ENCODE results near the gene SDHA. TPM values are rescaled to one million over a fixed set of nuclear protein-coding genes. Genes with fewer than 3 reads are reported as not detected.
"Not testable (repeated sequence)": the region's sequence is repeated elsewhere in the genome, so short reads cannot be mapped to it uniquely, and the experiment has no call there.

Gene SDHA
- total and polyA plus RNA-seq, 2 experiments from 2014 or later: 71.5 to 99.2 TPM

GRCh38 chr5:302416-302815, 84.3 kb downstream of the SDHA start:
- H2AFZ ChIP-seq; H3K27me3 ChIP-seq (replicated peaks; ENCODE audit: insufficient read depth); H3F3A ChIP-seq (ENCODE audit: insufficient read depth); H3K36me3 ChIP-seq (ENCODE audit: low read depth); H3K4me3 ChIP-seq; H3K4me2 ChIP-seq (ENCODE audit: unreplicated experiment); H3K27ac ChIP-seq; H3K9me3 ChIP-seq (ENCODE audit: low read depth); in situ Hi-C loops (cut with MboI); H3K9me2 ChIP-seq (ENCODE audit: insufficient read depth); H4K20me1 ChIP-seq (ENCODE audit: insufficient read depth); H3K9ac ChIP-seq; H3K4me1 ChIP-seq (ENCODE audit: insufficient read depth); DNase-seq: not testable (repeated sequence)
- WGBS, 2 experiments (ENCODE audit: low coverage in 1 of 2, low lambda C conversion rate in 2 of 2, missing lambda C conversion rate in 2 of 2): 82 to 88% methylated on average over 7 to 8 of the region's 8 CpGs
- H3K79me2 ChIP-seq (ENCODE audit: insufficient read depth): peaks cover 59% of the 10 kb centered on the region

GRCh38 chr5:302966-303365, 84.8 kb downstream of the SDHA start:
- no peaks in the 10 kb centered on the region for H3K9me2 ChIP-seq (ENCODE audit: insufficient read depth)
- in situ Hi-C loops (cut with MboI): no loop called here
- no peaks in the 10 kb centered on the region for H3K27me3 ChIP-seq (replicated peaks; ENCODE audit: insufficient read depth)
- DNase-seq: no peak
- peaks cover 6% of the 10 kb centered on the region; the same call in 1 of the 2 replicates for H3K36me3 ChIP-seq (ENCODE audit: low read depth)
- H3K4me1 ChIP-seq (ENCODE audit: insufficient read depth): no peaks in the 10 kb centered on the region
- no peaks in the 10 kb centered on the region; the same call in 1 of the 2 replicates for H4K20me1 ChIP-seq (ENCODE audit: insufficient read depth)
- H3K9me3 ChIP-seq (ENCODE audit: low read depth): no peaks in the 10 kb centered on the region
- H2AFZ ChIP-seq: no peak overlapping the region
- H3K4me2 ChIP-seq (ENCODE audit: unreplicated experiment): no peak overlapping the region
- H3K9ac ChIP-seq: no peak overlapping the region
- 84 to 87% methylated on average over 7 to 8 of the region's 8 CpGs for WGBS, 2 experiments (ENCODE audit: low coverage in 1 of 2, low lambda C conversion rate in 2 of 2, missing lambda C conversion rate in 2 of 2)
- TF ChIP-seq EZH2phosphoT487 (IDR thresholded peaks at IDR 0.05; ENCODE audit: insufficient read depth, low read depth): no peak
- TF ChIP-seq EZH2 (IDR thresholded peaks at IDR 0.05; ENCODE audit: insufficient read depth, poor library complexity, severe bottlenecking): no peak
- no peaks in the 10 kb centered on the region for H3F3A ChIP-seq (ENCODE audit: insufficient read depth)
- H3K4me3 ChIP-seq: no peak overlapping the region
- peaks cover 58% of the 10 kb centered on the region for H3K79me2 ChIP-seq (ENCODE audit: insufficient read depth)
- H3K27ac ChIP-seq: no peak overlapping the region

GRCh38 chr5:303741-304140, 85.6 kb downstream of the SDHA start:
- H3K27ac ChIP-seq; H3K9ac ChIP-seq; H3K9me2 ChIP-seq (ENCODE audit: insufficient read depth); H2AFZ ChIP-seq; H3K27me3 ChIP-seq (replicated peaks; ENCODE audit: insufficient read depth); H4K20me1 ChIP-seq (ENCODE audit: insufficient read depth); H3K36me3 ChIP-seq (ENCODE audit: low read depth); DNase-seq; H3K4me1 ChIP-seq (ENCODE audit: insufficient read depth); H3F3A ChIP-seq (ENCODE audit: insufficient read depth); H3K4me2 ChIP-seq (ENCODE audit: unreplicated experiment); in situ Hi-C loops (cut with MboI); H3K4me3 ChIP-seq; H3K9me3 ChIP-seq (ENCODE audit: low read depth): not testable (repeated sequence)
- WGBS, 2 experiments (ENCODE audit: low coverage in 1 of 2, low lambda C conversion rate in 2 of 2, missing lambda C conversion rate in 2 of 2): 90 to 91% methylated on average over 8 of the region's 8 CpGs
- peaks cover 63% of the 10 kb centered on the region for H3K79me2 ChIP-seq (ENCODE audit: insufficient read depth)

- no peaks in the 10 kb centered on the region for H3K9me3 ChIP-seq (ENCODE audit: low read depth)
- no peaks in the 10 kb centered on the region for H3K27me3 ChIP-seq (replicated peaks; ENCODE audit: insufficient read depth)
- H3K36me3 ChIP-seq (ENCODE audit: low read depth): peaks cover 6% of the 10 kb centered on the region; the same call in 1 of the 2 replicates
- no peaks in the 10 kb centered on the region for H3K9me2 ChIP-seq (ENCODE audit: insufficient read depth)
- no peaks in the 10 kb centered on the region for H3F3A ChIP-seq (ENCODE audit: insufficient read depth)
- no peak for DNase-seq
- H4K20me1 ChIP-seq (ENCODE audit: insufficient read depth): no peaks in the 10 kb centered on the region; the same call in 1 of the 2 replicates
- H3K4me3 ChIP-seq: no peak overlapping the region
- H2AFZ ChIP-seq: no peak overlapping the region
- H3K79me2 ChIP-seq (ENCODE audit: insufficient read depth): peaks cover 62% of the 10 kb centered on the region
- no peak overlapping the region for H3K4me2 ChIP-seq (ENCODE audit: unreplicated experiment)
- WGBS, 2 experiments (ENCODE audit: low coverage in 1 of 2, low lambda C conversion rate in 2 of 2, missing lambda C conversion rate in 2 of 2): 80 to 82% methylated on average over 9 of the region's 9 CpGs
- in situ Hi-C loops (cut with MboI): no loop called here
- no peak overlapping the region for H3K9ac ChIP-seq
- H3K27ac ChIP-seq: no peak overlapping the region
- TF ChIP-seq EZH2 (IDR thresholded peaks at IDR 0.05; ENCODE audit: insufficient read depth, poor library complexity, severe bottlenecking): no peak
- TF ChIP-seq EZH2phosphoT487 (IDR thresholded peaks at IDR 0.05; ENCODE audit: insufficient read depth, low read depth): no peak
- no peaks in the 10 kb centered on the region for H3K4me1 ChIP-seq (ENCODE audit: insufficient read depth)
Observed at GRCh38 chr5:305050-305449, 86.9 kb downstream of the SDHA start.

- H3K9me2 ChIP-seq (ENCODE audit: insufficient read depth): no peaks in the 10 kb centered on the region
- no peaks in the 10 kb centered on the region for H3F3A ChIP-seq (ENCODE audit: insufficient read depth)
- H3K36me3 ChIP-seq (ENCODE audit: low read depth): peaks cover 6% of the 10 kb centered on the region; the same call in 1 of the 2 replicates
- no peaks in the 10 kb centered on the region for H3K27me3 ChIP-seq (replicated peaks; ENCODE audit: insufficient read depth)
- in situ Hi-C loops (cut with MboI): no loop called here
- H3K27ac ChIP-seq: no peak overlapping the region
- TF ChIP-seq EZH2 (IDR thresholded peaks at IDR 0.05; ENCODE audit: insufficient read depth, poor library complexity, severe bottlenecking) (no peak), EZH2phosphoT487 (IDR thresholded peaks at IDR 0.05; ENCODE audit: insufficient read depth, low read depth) (no peak)
- H3K4me2 ChIP-seq (ENCODE audit: unreplicated experiment): no peak overlapping the region
- no peaks in the 10 kb centered on the region for H3K9me3 ChIP-seq (ENCODE audit: low read depth)
- H3K79me2 ChIP-seq (ENCODE audit: insufficient read depth): peaks cover 67% of the 10 kb centered on the region
- DNase-seq: no peak
- no peaks in the 10 kb centered on the region for H3K4me1 ChIP-seq (ENCODE audit: insufficient read depth)
- no peak overlapping the region for H3K9ac ChIP-seq
- no peaks in the 10 kb centered on the region; the same call in 1 of the 2 replicates for H4K20me1 ChIP-seq (ENCODE audit: insufficient read depth)
- H2AFZ ChIP-seq: no peak overlapping the region
- no peak overlapping the region for H3K4me3 ChIP-seq
- 90 to 93% methylated on average over 14 of the region's 14 CpGs for WGBS, 2 experiments (ENCODE audit: low coverage in 1 of 2, low lambda C conversion rate in 2 of 2, missing lambda C conversion rate in 2 of 2)
Observed at GRCh38 chr5:305459-305858, 87.3 kb downstream of the SDHA start.
